Common myeloid progenitor, CD34-positive (primary cell): ENCODE data around the gene HHIPL1.

Source experiments
- CTCF ChIA-PET: fragments of 350-600 bp; sonication (Branson Sonifier 250); formaldehyde crosslinking; loops from one replicate; lab custom pipeline; 2021; ENCODE audit warnings: antibody characterized with exemption; lab: Charles Lee
- POLR2A ChIA-PET: fragments of 350-600 bp; sonication (Branson Sonifier 250); formaldehyde crosslinking; loops from one replicate; lab custom pipeline; 2021; ENCODE audit warnings: antibody characterized with exemption; lab: Charles Lee
- DNase-seq, 3 donors: peaks; one replicate each; pipeline versions ENCODE4 v3.0.0 to v3.0.0-alpha.2; 2013
- H3K27ac ChIP-seq, 2 experiments: 1 replicate in 1 of 2; 2 replicates in 1 of 2; pipeline ENCODE4 v1.7.0; 2013; ENCODE audit warnings: inconsistent platforms in 2 of 2, low read length in 2 of 2, mild to moderate bottlenecking in 2 of 2, low read depth in 1 of 2, moderate library complexity in 1 of 2; ENCODE audit not compliant: severe bottlenecking in 2 of 2, insufficient read depth in 1 of 2, poor library complexity in 1 of 2
- H3K27me3 ChIP-seq, 5 experiments: replicated peaks in 2 of 5; 1 replicate in 3 of 5; 2 replicates in 2 of 5; pipeline versions ENCODE4 v1.6.1 to v1.7.0; 2013; ENCODE audit warnings: low read length in 4 of 5, mild to moderate bottlenecking in 2 of 5, moderate library complexity in 2 of 5, inconsistent platforms in 1 of 5; ENCODE audit not compliant: insufficient read depth in 5 of 5, control insufficient read depth in 4 of 5
- H3K36me3 ChIP-seq, 4 experiments: 1 replicate in 2 of 4; 2 replicates in 2 of 4; pipeline versions ENCODE4 v1.6.1 to v1.7.0; 2013; ENCODE audit warnings: low read length in 3 of 4, control low read depth in 1 of 4, mild to moderate bottlenecking in 1 of 4; ENCODE audit not compliant: control insufficient read depth in 4 of 4, insufficient read depth in 4 of 4
- H3K4me1 ChIP-seq, 4 experiments: 1 replicate in 3 of 4; 2 replicates in 1 of 4; pipeline versions ENCODE4 v1.6.1 to v1.7.1; 2013; ENCODE audit warnings: low read length in 3 of 4, mild to moderate bottlenecking in 3 of 4, control low read depth in 1 of 4, inconsistent platforms in 1 of 4, moderate library complexity in 1 of 4; ENCODE audit not compliant: control insufficient read depth in 4 of 4, insufficient read depth in 4 of 4; ENCODE audit errors: control extremely low read depth in 1 of 4
- H3K4me3 ChIP-seq, 7 experiments: 1 replicate in 4 of 7; 2 replicates in 3 of 7; pipeline versions ENCODE4 v1.5.1 to v1.7.0; 2013; ENCODE audit warnings: mild to moderate bottlenecking in 7 of 7, low read length in 6 of 7, moderate library complexity in 6 of 7, inconsistent platforms in 2 of 7, low read depth in 2 of 7, control low read depth in 1 of 7; ENCODE audit not compliant: insufficient read depth in 4 of 7, control insufficient read depth in 1 of 7; ENCODE audit errors: extremely low read depth in 1 of 7
- H3K9me3 ChIP-seq, 5 experiments: 1 replicate in 4 of 5; 2 replicates in 1 of 5; pipeline versions ENCODE4 v1.6.1 to v1.7.1; 2013; ENCODE audit warnings: low read length in 4 of 5, mild to moderate bottlenecking in 2 of 5, inconsistent platforms in 1 of 5, low read depth in 1 of 5, moderate library complexity in 1 of 5; ENCODE audit not compliant: control insufficient read depth in 4 of 5, insufficient read depth in 2 of 5; ENCODE audit errors: control extremely low read depth in 1 of 5
- WGBS: methylation state at CpG from one replicate; pipeline ENCODE4 v1.1.5; 2013; ENCODE audit not compliant: insufficient coverage; 5-methylcytosine and 5-hydroxymethylcytosine counted together

HHIPL1 gene

DNA sequence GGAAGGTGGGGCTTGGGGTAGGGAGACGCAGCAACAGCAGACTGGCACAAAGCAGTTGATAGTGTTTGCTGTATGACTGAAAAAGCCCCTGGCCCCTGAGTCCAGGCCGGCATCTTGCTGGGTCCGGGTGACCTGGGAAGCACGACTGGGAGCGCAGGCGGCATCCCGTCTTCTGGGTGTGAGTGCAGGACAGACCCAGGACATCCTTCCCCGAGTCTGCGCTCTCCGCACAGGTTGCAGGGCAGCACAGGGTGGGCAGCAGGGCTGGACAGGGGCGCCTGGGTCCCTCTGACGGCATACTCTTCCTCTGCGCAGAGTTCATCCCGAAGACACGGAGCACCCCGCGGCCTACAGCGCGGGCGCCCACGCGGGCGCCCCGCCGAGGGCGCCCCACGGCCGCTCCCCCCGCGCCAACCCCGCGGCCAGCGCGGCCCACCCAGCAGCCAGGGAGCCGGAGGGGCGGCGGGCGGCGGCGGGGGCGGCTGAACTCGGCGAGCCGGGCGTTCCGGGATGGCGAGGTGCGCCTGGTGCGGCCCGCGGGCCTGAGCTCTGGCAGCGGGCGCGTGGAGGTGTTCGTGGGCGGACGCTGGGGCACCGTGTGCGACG lies 29.9 kb downstream of the HHIPL1 start:
- ChIA-PET CTCF (no interaction called here), POLR2A (no interaction called here)
- no peak overlapping the region for H3K27ac ChIP-seq
- peaks cover 0 to 68% (median 11%) of the 10 kb centered on the region in 5 experiments for H3K27me3 ChIP-seq
- H3K4me1 ChIP-seq = no peaks in the 10 kb centered on the region
- H3K4me3 ChIP-seq = no peak overlapping the region
- no peaks in the 10 kb centered on the region for H3K36me3 ChIP-seq
- DNase-seq = no peak
- WGBS = 65% methylated on average over 57 of the region's 60 CpGs
- peaks cover 0 to 24% (median 9%) of the 10 kb centered on the region in 5 experiments for H3K9me3 ChIP-seq

DNA sequence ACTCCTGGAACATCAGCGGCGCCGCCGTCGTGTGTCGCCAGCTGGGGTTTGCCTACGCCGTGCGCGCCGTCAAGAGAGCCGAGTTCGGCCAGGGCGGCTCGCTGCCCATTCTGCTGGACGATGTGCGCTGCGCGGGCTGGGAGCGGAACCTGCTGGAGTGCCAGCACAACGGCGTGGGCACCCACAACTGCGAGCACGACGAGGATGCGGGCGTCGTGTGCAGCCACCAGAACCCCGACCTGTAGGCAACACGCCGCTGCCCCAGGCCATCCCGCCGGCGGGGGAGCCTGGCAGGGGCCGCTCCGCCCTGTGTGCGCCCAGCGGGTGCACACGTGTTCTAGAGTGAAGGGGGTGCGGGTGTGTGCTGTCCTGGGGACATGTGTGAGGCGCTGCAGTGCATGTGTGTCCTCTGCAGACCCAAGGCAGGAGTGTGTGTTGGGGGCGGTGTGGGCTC lies 30.5 kb downstream of the HHIPL1 start:
- CTCF ChIA-PET = no interaction called here
- 58% methylated on average over 25 of the region's 42 CpGs for WGBS

DNA sequence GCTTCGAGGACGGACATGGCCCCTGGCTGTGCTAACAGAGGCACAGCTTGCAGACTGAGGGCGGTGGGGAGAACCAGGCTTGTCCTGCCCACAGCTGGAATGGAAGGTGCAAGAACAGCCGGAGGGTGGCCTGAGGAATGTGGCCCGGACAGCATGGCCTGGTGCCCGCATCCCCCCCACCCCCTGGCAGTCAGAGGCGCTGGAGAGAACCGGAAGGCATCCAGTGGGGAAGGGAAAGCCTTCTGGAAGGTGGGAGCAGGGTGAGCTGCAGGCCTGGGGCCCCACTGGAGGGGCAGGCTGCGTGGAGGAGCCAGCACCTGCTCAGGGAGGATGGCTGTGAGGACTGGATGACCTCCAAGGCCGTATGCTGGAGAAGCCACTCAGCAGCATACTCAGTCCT lies 31.0 kb downstream of the HHIPL1 start:
- Histone ChIP-seq H3K9me3 (peaks cover 0 to 24% (median 9%) of the 10 kb centered on the region in 5 experiments), H3K4me3 (no peak overlapping the region), H3K27me3 (peaks cover 0 to 63% (median 11%) of the 10 kb centered on the region in 5 experiments), H3K36me3 (no peaks in the 10 kb centered on the region), H3K4me1 (no peaks in the 10 kb centered on the region), H3K27ac (no peak overlapping the region)
- POLR2A ChIA-PET = no interaction called here
- WGBS = 56% methylated on average over 7 of the region's 10 CpGs
- CTCF ChIA-PET = interaction anchor here (1.2 kb wide), 1 partner anchor 19 kb away, joined by 4 read pairs; no protein-coding TSS in a partner anchor
- DNase-seq = no peak

More for the DNA sequence above, 30.5 kb downstream of the HHIPL1 start:
- DNase-seq = no peak
- Histone ChIP-seq H3K36me3 (no peaks in the 10 kb centered on the region), H3K27me3 (peaks cover 0 to 66% (median 11%) of the 10 kb centered on the region in 5 experiments), H3K9me3 (peaks cover 0 to 24% (median 9%) of the 10 kb centered on the region in 5 experiments), H3K4me3 (no peak overlapping the region), H3K4me1 (no peaks in the 10 kb centered on the region), H3K27ac (no peak overlapping the region)
- POLR2A ChIA-PET = no interaction called here

DNA sequence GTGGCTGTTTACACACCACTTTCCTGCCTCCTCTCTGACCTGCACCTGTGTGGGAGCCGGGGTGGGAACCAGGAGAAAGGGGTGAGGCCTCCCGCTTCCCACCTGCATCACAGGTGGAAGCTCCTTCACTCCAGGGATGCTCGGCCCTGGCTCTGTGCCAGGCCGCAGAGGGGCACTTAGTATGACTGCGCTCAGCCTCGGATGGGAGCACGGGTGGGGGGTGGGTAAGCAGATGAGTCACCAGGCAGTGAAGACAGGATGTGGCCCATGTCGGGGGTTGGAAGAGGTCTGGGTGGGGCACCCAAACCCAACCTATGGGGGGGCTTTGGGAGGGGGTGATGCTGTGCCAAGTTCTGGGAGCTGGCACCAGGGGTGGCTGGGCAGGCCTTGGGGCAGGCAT lies 31.7 kb downstream of the HHIPL1 start:
- no peak overlapping the region for H3K4me3 ChIP-seq
- DNase-seq = no peak
- no peak overlapping the region for H3K27ac ChIP-seq
- peaks cover 0 to 24% (median 9%) of the 10 kb centered on the region in 5 experiments for H3K9me3 ChIP-seq
- no peaks in the 10 kb centered on the region for H3K36me3 ChIP-seq
- POLR2A ChIA-PET = no interaction called here
- H3K4me1 ChIP-seq = no peaks in the 10 kb centered on the region
- WGBS = 83% methylated on average over 1 of the region's 8 CpGs
- peaks cover 0 to 60% (median 9%) of the 10 kb centered on the region in 5 experiments for H3K27me3 ChIP-seq
- CTCF ChIA-PET = interaction anchor here (1.2 kb wide), 1 partner anchor 20 kb away, joined by 4 read pairs; no protein-coding TSS in a partner anchor

DNA sequence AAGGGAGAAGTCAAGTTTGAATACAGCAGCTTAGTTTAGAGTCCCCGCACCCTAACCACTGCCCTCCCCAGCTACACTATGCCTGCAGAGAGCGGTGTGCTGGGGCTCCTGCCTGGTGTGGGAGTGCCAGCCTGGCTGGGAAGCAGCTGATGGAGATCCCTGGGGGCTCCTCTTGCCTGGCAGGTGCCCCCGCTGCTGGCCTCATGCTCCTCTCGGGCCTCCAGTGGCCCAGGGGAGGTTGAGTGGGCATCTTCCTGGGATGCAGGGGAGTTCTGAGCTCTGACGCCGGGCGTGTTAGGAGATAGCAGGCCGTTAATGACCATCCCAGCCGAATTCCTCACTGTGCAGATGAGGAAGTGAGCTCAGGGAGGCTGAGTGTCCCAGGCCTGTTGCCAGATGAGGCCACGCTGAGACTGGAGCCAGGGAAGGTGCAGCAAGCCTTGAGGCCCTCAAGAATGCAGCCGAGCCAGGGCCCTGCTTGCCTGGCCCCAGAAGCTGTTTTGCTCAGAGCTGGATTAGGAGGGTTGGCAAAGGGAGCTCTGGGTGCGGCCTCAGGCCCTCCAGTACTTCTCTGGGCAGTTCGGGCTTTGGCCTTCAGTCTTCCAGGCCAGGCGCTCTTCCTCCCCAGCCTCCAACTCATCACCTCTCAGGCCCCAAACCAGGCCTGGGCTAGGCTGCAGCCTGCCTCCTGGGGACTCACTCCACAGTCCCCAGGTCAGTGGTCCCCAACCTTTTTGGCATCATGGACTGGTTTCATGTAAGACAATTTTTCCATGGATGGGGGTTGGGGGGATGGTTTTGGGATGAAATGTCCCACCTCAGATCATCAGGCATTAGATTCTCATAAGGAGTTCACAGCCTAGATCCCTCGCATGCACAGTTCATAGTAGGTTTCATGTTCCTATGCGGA lies 32.6 kb downstream of the HHIPL1 start:
- no peak overlapping the region for H3K27ac ChIP-seq

DNA sequence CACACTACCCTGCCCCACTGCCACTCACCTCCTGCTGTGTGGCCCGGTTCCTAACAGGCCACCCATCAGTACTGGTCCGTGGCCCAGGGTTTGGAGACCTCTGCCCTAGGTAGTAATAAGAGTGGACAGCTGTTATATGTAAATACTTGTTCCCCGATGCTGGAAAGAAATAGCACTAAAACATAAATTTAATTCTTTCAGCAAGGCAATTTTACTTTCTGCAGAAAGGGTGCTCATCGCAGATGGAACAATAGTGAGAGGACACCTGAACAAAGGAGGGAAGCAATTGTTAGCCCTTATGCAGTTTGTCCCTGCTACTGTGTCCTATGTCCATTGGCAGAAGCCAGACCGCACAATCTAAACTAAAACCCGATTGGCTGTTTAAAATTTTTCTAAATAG lies 33.3 kb downstream of the HHIPL1 start:
- ChIA-PET POLR2A (no interaction called here), CTCF (interaction anchor here (1.0 to 1.5 kb wide), 3 partner anchors 10 to 17 kb away, joined by 3 to 5 read pairs (median 4); no protein-coding TSS in a partner anchor)
- peaks cover 0 to 50% (median 7%) of the 10 kb centered on the region in 5 experiments for H3K27me3 ChIP-seq
- no peak for DNase-seq
- H3K27ac ChIP-seq = no peak overlapping the region
- WGBS = 100% methylated on average over 3 of the region's 6 CpGs
- H3K4me3 ChIP-seq = no peak overlapping the region
- peaks cover 0 to 5% (median 4%) of the 10 kb centered on the region in 4 experiments for H3K4me1 ChIP-seq
- no peaks in the 10 kb centered on the region for H3K36me3 ChIP-seq
- peaks cover 0 to 24% (median 9%) of the 10 kb centered on the region in 5 experiments for H3K9me3 ChIP-seq

More for the DNA sequence above, 32.6 kb downstream of the HHIPL1 start:
- no peaks in the 10 kb centered on the region for H3K36me3 ChIP-seq
- ChIA-PET CTCF (interaction anchor here (1.0 kb wide), 1 partner anchor 9 kb away, joined by 5 read pairs; no protein-coding TSS in a partner anchor), POLR2A (no interaction called here)
- H3K4me3 ChIP-seq = no peak overlapping the region
- peaks cover 0 to 24% (median 9%) of the 10 kb centered on the region in 5 experiments for H3K9me3 ChIP-seq
- 95% methylated on average over 16 of the region's 16 CpGs for WGBS
- H3K4me1 ChIP-seq = no peaks in the 10 kb centered on the region
- peaks cover 0 to 55% (median 7%) of the 10 kb centered on the region in 5 experiments for H3K27me3 ChIP-seq
- no peak for DNase-seq
